Middle frontal gyrus (tissue), 1 donor: ENCODE data around the gene SDK2.
"Not testable (repeated sequence)": the region's sequence is repeated elsewhere in the genome, so short reads cannot be mapped to it uniquely, and the experiment has no call there.

ENCODE experiments used
- DNase-seq: peaks from one replicate; pipeline ENCODE4 v3.0.0-alpha.2; 2015; ENCODE audit warnings: low spot score; ENCODE audit errors: extremely low spot score

SDK2 gene

DNA sequence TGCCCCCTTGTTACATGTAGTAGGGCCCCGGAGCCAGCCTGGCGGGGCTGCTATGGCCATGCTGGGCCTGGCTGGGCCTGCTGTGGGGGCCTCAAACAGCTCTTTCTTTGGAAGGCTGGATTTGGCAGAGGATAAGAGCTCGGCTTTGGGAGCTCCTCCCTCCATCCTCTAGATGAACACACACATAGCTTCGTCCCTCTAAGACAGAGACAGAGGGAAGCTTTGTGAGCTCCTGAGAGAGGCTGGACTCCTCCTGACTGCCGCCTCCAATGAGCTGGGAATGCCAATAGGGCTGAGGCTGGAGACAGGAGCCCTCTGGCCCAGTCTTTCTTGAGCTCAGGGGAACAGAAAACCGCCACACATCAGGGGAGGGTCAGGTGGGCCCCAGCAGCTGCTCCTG is 295.1 kb downstream of the SDK2 start:
- DNase-seq: peak; percentile 63

- DNase-seq: no peak
Measured at GRCh38 chr17:73348829-73349095, 295.5 kb downstream of the SDK2 start.

GRCh38 chr17:73348018-73348828 is 296.0 kb downstream of the SDK2 start:
- DNase-seq: no peak

- no peak for DNase-seq
Measured at GRCh38 chr17:73347351-73347750, 296.9 kb downstream of the SDK2 start.

GRCh38 chr17:73346501-73347162 is 297.6 kb downstream of the SDK2 start:
- no peak for DNase-seq

DNA sequence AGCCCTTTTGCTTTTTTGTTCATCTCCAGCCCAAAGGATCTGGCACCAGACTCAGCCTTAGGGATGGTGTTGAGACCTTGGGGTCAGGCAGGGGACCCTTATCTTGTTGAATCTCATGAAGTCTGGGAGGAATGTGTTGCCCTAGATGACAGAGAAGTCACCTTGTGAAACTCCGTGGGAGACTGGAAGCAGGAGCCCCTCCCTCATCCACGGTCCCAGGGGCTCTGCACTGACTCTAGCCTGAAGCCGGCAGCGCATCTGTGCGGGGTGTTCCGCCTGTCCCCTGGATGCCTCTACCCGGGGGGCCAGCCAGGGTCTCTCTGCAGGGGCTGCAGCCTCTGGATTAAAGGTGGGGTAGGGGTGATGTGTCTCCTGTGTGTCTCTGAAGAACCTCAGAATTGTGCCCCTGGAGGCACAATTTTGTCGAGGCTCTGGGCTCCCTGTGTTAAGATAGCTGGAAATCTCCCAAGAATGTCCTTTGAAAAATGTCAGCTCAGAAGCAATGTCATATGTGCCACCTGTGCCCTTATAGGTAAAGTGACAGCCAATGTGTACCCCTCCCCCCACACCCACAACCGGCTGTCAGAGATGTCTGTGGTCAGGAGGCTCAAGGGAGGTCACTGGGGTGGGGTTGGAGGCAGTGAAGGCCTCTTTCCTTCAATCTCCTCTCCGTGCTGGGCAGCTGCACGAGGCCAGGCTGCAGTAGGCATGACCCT is 300.3 kb downstream of the SDK2 start:
- DNase-seq: no peak

- DNase-seq: peak; percentile 68
Measured at GRCh38 chr17:73343168-73343634, 301.0 kb downstream of the SDK2 start.

GRCh38 chr17:73342541-73343167 is 301.6 kb downstream of the SDK2 start:
- no peak for DNase-seq

DNA sequence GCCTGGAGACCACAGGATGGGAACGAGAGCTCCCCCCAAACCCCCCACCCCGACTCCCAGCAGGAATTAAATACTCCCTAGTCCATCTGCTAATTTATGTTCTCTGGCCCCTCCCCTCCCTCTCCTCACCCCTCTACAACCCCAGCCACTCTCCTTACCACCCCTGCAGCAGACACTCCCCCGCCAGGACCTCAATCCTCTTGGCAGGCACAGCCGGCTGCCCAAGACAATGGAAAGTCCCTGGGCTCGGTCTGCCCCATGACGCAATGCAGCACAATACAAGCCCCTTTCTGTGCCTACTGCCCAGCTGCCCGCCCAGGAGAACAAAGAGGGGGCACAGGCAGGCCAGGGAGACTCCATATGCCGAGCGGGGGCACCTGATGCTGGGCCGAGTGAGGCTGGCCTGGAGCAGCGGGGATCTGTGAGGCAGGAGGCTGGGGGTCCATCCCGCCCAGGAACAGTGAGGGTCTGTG is 302.2 kb downstream of the SDK2 start:
- DNase-seq: peak; percentile 86

GRCh38 chr17:73341350-73342049 is 302.7 kb downstream of the SDK2 start:
- DNase-seq: no peak

DNA sequence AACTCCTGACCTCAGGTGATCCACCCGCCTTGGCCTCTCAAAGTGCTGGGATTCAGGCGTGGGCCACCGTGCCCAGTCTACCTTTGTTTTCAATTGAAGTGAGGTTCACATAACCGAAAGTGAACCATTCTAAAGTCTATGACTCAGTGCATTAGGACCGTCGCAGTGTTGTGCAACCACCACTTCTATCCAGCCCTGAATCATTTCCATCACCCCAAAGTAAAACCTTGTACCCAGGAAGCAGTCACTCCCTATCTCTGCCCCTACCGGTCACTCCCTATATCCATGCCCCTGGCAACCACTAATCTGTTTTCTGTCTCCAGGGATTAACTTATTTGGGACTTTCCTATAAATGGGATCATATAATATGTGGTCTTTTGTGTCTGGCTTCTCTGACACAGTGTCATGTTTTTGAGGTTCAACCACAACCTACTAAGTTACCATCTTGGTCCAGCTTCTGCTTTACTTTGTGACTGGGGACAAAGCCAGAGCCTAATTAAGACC is 304.1 kb downstream of the SDK2 start:
- no peak for DNase-seq

GRCh38 chr17:73338566-73339197 is 305.6 kb downstream of the SDK2 start:
- DNase-seq: no peak

DNA sequence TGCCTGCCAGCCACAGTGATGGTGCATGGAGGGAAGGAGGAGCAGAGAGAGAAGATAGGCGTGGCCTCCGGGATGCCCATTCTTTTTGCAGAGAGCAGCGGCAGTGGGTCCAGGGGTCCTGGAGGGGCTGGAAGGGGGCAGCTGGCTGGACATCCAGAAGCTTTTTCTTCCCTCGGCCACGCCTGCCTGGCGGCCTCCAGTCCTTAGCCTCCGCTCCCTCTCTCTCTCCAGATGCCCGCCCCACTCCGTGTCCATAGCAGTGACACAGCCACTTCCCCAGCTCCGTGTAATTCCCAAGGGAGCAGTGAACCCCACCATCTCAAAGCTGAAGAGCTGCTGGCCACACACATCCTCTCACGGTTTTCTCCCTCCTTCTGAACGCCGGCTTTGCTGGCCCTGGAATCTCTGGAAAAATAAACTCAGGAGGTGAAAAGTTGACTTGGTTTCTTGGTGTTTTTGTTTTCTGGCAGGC is 306.2 kb downstream of the SDK2 start:
- DNase-seq: no peak

DNA sequence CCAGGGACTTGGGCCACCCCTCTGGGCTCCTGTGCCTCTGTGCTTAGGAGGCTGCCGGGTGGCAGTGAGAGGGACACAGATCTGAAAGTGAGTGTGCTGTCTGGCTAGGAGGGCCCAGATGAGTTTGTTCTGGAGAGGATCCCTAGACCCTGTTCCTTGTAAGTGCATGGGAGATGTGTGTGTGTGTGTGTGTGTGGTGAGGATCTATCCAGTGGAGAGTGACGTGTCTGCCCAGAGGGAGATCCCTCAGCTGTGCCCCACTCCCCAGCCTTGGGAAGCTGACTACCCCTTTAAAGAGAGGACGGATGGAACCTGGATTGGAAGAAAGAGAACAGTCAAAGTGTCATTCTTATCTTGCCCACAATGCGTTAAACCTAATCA is 306.9 kb downstream of the SDK2 start:
- DNase-seq: no peak

- no peak for DNase-seq
Measured at GRCh38 chr17:73336408-73337329, 307.6 kb downstream of the SDK2 start.

- no peak for DNase-seq
Measured at GRCh38 chr17:73335591-73336407, 308.4 kb downstream of the SDK2 start.

DNA sequence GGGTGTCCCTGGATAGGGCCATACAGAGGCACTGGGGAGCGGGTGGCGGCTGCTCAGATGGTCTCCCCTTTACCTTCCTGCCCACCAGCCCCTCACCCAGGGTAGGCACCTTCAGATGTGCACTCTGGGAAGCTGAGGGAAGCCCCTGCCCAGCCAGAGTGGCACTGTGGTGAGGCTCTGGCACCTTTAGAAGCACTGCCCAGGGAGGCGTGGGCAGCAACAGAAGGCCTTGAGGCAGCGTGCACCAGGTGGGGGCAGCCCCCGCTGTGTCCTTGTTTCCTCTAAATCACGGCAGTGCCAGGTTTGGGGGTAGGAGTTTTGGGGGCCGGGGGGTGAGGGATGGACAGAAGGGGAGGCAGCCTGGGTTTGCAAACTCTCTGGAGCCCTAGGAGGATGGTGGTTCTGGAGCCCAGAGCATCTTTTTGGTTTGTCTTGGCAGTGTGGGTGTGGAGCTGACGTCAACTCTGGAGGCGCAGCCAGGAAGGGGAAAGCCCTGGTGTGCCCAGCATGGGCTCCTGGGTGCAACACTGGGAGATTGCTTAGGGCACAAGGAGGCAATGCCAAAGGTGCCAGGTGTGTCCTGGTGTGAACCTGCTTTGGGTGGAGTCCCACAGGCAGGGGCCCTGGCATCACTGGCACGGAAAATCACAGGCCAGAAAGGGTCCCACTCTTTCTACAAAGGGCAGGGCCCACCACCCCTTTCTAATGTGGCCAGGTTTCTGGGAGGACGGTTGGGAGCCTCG is 309.3 kb downstream of the SDK2 start:
- DNase-seq: no peak

- DNase-seq: not testable (repeated sequence)
Measured at GRCh38 chr17:73333445-73333844, 310.8 kb downstream of the SDK2 start.
